ENCODE results near the gene PRADC1.

DNA sequence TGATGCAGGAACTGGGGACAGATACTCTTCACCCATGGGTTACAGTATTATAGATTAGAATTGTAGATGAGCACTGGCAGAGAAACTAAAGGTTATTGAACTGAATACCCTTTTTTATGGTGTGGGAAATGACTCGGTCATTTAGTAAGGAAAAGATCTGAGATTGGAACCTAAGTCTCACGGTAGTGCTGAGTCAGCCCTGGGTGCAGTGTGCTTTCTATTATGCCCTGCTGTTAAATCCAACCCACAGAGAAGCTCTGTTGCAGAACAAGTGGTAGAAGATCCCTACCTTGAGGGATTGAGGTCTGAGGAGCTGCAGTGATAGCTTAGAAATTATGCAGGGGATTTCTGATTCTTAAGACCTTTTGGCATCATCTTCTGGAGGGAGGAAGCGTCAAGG lies 13.8 kb upstream of the PRADC1 start:
- TF ChIP-seq, protein P1, sequence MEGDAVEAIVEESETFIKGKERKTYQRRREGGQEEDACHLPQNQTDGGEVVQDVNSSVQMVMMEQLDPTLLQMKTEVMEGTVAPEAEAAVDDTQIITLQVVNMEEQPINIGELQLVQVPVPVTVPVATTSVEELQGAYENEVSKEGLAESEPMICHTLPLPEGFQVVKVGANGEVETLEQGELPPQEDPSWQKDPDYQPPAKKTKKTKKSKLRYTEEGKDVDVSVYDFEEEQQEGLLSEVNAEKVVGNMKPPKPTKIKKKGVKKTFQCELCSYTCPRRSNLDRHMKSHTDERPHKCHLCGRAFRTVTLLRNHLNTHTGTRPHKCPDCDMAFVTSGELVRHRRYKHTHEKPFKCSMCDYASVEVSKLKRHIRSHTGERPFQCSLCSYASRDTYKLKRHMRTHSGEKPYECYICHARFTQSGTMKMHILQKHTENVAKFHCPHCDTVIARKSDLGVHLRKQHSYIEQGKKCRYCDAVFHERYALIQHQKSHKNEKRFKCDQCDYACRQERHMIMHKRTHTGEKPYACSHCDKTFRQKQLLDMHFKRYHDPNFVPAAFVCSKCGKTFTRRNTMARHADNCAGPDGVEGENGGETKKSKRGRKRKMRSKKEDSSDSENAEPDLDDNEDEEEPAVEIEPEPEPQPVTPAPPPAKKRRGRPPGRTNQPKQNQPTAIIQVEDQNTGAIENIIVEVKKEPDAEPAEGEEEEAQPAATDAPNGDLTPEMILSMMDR (IDR thresholded peaks at IDR 0.05; ENCODE audit: borderline replicate concordance, extremely low read depth, low read length, poor library complexity, severe bottlenecking) = no peak
- TF ChIP-seq EZH2 (IDR thresholded peaks at IDR 0.05; ENCODE audit: borderline replicate concordance, low read depth, low read length, severe bottlenecking) = no peak

Measured in DND-41 (cell line).